CD1c-positive myeloid dendritic cell (primary cell): Measurements from ENCODE around the gene NPR2.

Experiments used
- DNase-seq: peaks from one replicate; pipeline ENCODE4 v3.0.0-alpha.2; 2016; ENCODE audit errors: extremely low spot score

Gene NPR2

DNA sequence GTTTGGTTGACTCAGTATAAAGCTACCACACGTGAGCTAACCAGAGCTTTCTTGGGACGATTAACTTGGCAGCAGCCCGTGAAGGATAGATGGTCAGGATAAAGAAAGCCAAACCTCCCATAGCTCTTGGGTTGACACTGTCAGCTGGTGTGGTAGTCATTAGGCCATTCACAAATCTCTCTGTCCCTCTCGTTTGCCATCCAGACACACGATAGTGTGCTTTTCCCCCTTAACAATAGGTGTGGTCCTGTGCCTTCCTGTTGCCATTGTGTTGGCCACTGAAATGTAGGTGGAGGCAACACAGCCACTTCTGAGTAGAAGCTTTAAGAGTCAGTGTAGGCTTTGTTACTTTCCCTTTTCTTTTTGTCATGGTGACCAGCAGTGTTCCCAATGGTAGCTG, 67.1 kb downstream of the NPR2 start:
- no peak for DNase-seq
